ENCODE data around the gene NT5C2. TPM values are rescaled to one million over a fixed set of nuclear protein-coding genes. Genes with fewer than 3 reads are reported as not detected.
A peak's percentile ranks its signal among the peaks of the same experiment; 100 is the strongest.

Gene NT5C2
- total and polyA plus RNA-seq, 2 donors (not counting 3 experiments of a cell fraction or from before 2014, with no cell fraction given), result 47.2 to 69.9 TPM

DNA sequence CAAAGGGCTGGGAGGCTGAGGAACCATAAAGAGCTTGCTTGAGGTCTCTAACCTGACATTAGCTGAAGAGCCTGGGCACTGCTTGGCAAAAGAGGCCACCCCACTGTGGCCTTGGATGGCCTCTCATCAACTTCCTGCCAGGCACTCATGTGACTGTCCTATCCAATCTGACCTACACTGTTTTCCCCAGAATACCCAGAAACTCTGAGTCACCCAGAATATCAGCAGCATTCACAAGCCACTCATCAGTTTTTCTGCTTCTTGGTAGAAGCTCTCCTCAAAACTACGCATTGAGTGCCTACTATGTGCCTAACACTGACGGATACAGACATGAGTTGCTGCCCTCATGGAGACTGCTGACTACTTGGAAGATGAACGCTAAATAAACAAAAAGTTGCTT is 4.1 kb upstream of the NT5C2 start:
- ChIA-PET CTCF (interaction anchor here (1.0 to 3.1 kb wide), 6 partner anchors 30 to 47 kb away, joined by 3 to 13 read pairs (median 6); no protein-coding TSS in a partner anchor), POLR2A (interaction anchor here (0.6 to 1.1 kb wide), 3 partner anchors 12 to 33 kb away, joined by 5 to 15 read pairs (median 5); no protein-coding TSS in a partner anchor)
- Histone ChIP-seq H3K4me2 (ENCODE audit: insufficient read depth, low read length) (peak overlapping the region; percentile 52), H3K9me3 (replicated peaks; ENCODE audit: control insufficient read depth, insufficient read depth, low read length) (no peaks in the 10 kb centered on the region), H3K9me1 (replicated peaks; ENCODE audit: control insufficient read depth, extremely low read depth, insufficient read depth, low read length) (no peaks in the 10 kb centered on the region), H3K27me3 (ENCODE audit: control insufficient read depth in 2 of 2, insufficient read depth in 2 of 2, low read length in 2 of 2) (no peaks in the 10 kb centered on the region), H3K4me1 (ENCODE audit: control insufficient read depth, extremely low read depth, insufficient read depth, low read length) (peaks cover 18% of the 10 kb centered on the region), H3K9ac (replicated peaks; ENCODE audit: extremely low read depth, insufficient read depth, low read length) (no peak overlapping the region), H3K27ac (ENCODE audit: insufficient read depth, low read depth, low read length) (peak overlapping the region; percentile 52), H3K4me3 (replicated peaks in 1 of 3; ENCODE audit: insufficient read depth in 1 of 3, low read depth in 1 of 3, low read length in 3 of 3) (no peak overlapping the region), H3K79me2 (ENCODE audit: control insufficient read depth, insufficient read depth, low read length) (peaks cover 3% of the 10 kb centered on the region), H4K20me1 (replicated peaks; ENCODE audit: control insufficient read depth, extremely low read depth, insufficient read depth, low read length) (no peaks in the 10 kb centered on the region), H2AFZ (ENCODE audit: low read depth, low read length) (peak overlapping the region; percentile 44), H3K36me3 (ENCODE audit: control insufficient read depth in 2 of 2, extremely low read depth in 1 of 2, insufficient read depth in 2 of 2, low read length in 2 of 2) (no peaks in the 10 kb centered on the region)
- dilution Hi-C loops (cut with MboI; ENCODE audit: extremely low pct_ligation_motif_present, low sequenced_read_pairs), result no loop called here
- DNase-seq (ENCODE audit: low read depth, low spot score) (peak; percentile 87), FAIRE-seq (peak; percentile 67)
- no TSS peak for BruUV-seq (replicated peaks)
- intact Hi-C loops (cut with micrococcal nuclease), result loop anchor here (1.0 kb wide), 1 partner anchor 34 kb away; no protein-coding TSS in a partner anchor
- TF ChIP-seq POLR2AphosphoS5 (IDR thresholded peaks at IDR 0.05; ENCODE audit: insufficient read depth, low read depth, low read length) (peak; percentile 39), FOS (IDR thresholded peaks at IDR 0.05; ENCODE audit: borderline replicate concordance, insufficient read depth, low read length) (peak; percentile 76), JUN (IDR thresholded peaks at IDR 0.05; ENCODE audit: borderline replicate concordance, insufficient read depth, insufficient read length, low read depth) (peak; percentile 63), GATA2 (IDR thresholded peaks at IDR 0.05; ENCODE audit: insufficient read depth, insufficient read length, low read depth, low read length) (no peak)
- TF ChIP-seq, protein P1, sequence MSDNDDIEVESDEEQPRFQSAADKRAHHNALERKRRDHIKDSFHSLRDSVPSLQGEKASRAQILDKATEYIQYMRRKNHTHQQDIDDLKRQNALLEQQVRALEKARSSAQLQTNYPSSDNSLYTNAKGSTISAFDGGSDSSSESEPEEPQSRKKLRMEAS (IDR thresholded peaks at IDR 0.05; ENCODE audit: insufficient read depth, insufficient read length), result no peak

DNA sequence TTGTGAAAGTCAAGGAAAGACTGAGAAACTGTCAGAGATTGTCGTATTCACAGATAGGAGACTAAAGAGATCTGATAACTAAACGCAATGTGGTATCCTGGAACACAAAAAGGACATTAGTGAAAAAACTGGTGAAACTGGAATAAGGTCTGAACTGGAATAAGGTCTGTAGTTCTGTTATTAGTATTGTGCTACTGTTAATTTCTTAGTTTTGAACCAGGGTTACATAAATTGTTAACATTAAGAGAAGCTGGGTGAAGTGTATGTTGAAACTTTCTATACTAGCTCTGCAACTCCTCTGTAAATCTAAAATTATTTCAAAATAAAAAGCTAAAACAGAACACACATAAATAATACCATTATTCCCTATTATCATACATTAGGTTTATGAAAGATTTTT is 3.4 kb upstream of the NT5C2 start:
- H3K27ac ChIP-seq (ENCODE audit: insufficient read depth, low read depth, low read length), result peak overlapping the region; percentile 52
- H3K4me2 ChIP-seq (ENCODE audit: insufficient read depth, low read length), result no peak overlapping the region
- no peak for TF ChIP-seq EZH2 (IDR thresholded peaks at IDR 0.05; ENCODE audit: borderline replicate concordance, low read depth, low read length, severe bottlenecking)
- TF ChIP-seq FOS (IDR thresholded peaks at IDR 0.05; ENCODE audit: borderline replicate concordance, insufficient read depth, low read length), result no peak
- TF ChIP-seq POLR2A (IDR thresholded peaks at IDR 0.05; ENCODE audit: low read depth, low read length), result no peak
- no peak for TF ChIP-seq POLR2AphosphoS5 (IDR thresholded peaks at IDR 0.05; ENCODE audit: insufficient read depth, low read depth, low read length)
- TF ChIP-seq, protein P2, sequence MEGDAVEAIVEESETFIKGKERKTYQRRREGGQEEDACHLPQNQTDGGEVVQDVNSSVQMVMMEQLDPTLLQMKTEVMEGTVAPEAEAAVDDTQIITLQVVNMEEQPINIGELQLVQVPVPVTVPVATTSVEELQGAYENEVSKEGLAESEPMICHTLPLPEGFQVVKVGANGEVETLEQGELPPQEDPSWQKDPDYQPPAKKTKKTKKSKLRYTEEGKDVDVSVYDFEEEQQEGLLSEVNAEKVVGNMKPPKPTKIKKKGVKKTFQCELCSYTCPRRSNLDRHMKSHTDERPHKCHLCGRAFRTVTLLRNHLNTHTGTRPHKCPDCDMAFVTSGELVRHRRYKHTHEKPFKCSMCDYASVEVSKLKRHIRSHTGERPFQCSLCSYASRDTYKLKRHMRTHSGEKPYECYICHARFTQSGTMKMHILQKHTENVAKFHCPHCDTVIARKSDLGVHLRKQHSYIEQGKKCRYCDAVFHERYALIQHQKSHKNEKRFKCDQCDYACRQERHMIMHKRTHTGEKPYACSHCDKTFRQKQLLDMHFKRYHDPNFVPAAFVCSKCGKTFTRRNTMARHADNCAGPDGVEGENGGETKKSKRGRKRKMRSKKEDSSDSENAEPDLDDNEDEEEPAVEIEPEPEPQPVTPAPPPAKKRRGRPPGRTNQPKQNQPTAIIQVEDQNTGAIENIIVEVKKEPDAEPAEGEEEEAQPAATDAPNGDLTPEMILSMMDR (IDR thresholded peaks at IDR 0.05; ENCODE audit: extremely low read depth in 1 of 2, insufficient read depth in 1 of 2, low read depth in 1 of 2, low read length in 2 of 2), result no peak
- TF ChIP-seq, protein P1 (IDR thresholded peaks at IDR 0.05; ENCODE audit: insufficient read depth, insufficient read length), result no peak
- TF ChIP-seq GATA2 (IDR thresholded peaks at IDR 0.05; ENCODE audit: insufficient read depth, insufficient read length, low read depth, low read length), result no peak
- no peak for TF ChIP-seq MYC (IDR thresholded peaks at IDR 0.05; ENCODE audit: low read depth, low read length)
- no peak for TF ChIP-seq JUN (IDR thresholded peaks at IDR 0.05; ENCODE audit: borderline replicate concordance, insufficient read depth, insufficient read length, low read depth)
- BruUV-seq (replicated peaks), result no TSS peak
- peaks cover 23% of the 10 kb centered on the region for H3K4me1 ChIP-seq (ENCODE audit: control insufficient read depth, extremely low read depth, insufficient read depth, low read length)
- CTCF ChIA-PET, result interaction anchor here (1.0 to 3.1 kb wide), 5 partner anchors 31 to 48 kb away, joined by 3 to 13 read pairs (median 8); no protein-coding TSS in a partner anchor
- H3K4me3 ChIP-seq (replicated peaks in 1 of 3; ENCODE audit: insufficient read depth in 1 of 3, low read depth in 1 of 3, low read length in 3 of 3), result no peak overlapping the region
- H3K9ac ChIP-seq (replicated peaks; ENCODE audit: extremely low read depth, insufficient read depth, low read length), result no peak overlapping the region
- H3K36me3 ChIP-seq (ENCODE audit: control insufficient read depth in 2 of 2, extremely low read depth in 1 of 2, insufficient read depth in 2 of 2, low read length in 2 of 2), result no peaks in the 10 kb centered on the region
- H3K9me3 ChIP-seq (replicated peaks; ENCODE audit: control insufficient read depth, insufficient read depth, low read length), result no peaks in the 10 kb centered on the region
- no peak overlapping the region for H2AFZ ChIP-seq (ENCODE audit: low read depth, low read length)
- intact Hi-C loops (cut with micrococcal nuclease), result no loop called here
- POLR2A ChIA-PET, result interaction anchor here (0.6 to 1.1 kb wide), 2 partner anchors 14 to 33 kb away, joined by 5 read pairs; no protein-coding TSS in a partner anchor
- no peaks in the 10 kb centered on the region for H4K20me1 ChIP-seq (replicated peaks; ENCODE audit: control insufficient read depth, extremely low read depth, insufficient read depth, low read length)
- dilution Hi-C loops (cut with MboI; ENCODE audit: extremely low pct_ligation_motif_present, low sequenced_read_pairs), result no loop called here
- H3K27me3 ChIP-seq (ENCODE audit: control insufficient read depth in 2 of 2, insufficient read depth in 2 of 2, low read length in 2 of 2), result no peaks in the 10 kb centered on the region
- H3K79me2 ChIP-seq (ENCODE audit: control insufficient read depth, insufficient read depth, low read length), result peaks cover 9% of the 10 kb centered on the region
- FAIRE-seq, result no peak
- no peak for DNase-seq (ENCODE audit: low read depth, low spot score)
- H3K9me1 ChIP-seq (replicated peaks; ENCODE audit: control insufficient read depth, extremely low read depth, insufficient read depth, low read length), result no peaks in the 10 kb centered on the region

All from endothelial cell of umbilical vein (primary cell).